GM19025 (cell line): Measurements from ENCODE around the gene FUT2.
"Not testable (repeated sequence)": the region's sequence is repeated elsewhere in the genome, so short reads cannot be mapped to it uniquely, and the experiment has no call there.

Experiments used
- ATAC-seq: cut with Tn5 transposase; IDR thresholded peaks from one replicate; pipeline ENCODE4 v1.9.1; 2021; ENCODE audit warnings: mild to moderate bottlenecking, low read depth, moderate library complexity; ENCODE audit not compliant: unreplicated experiment

Gene FUT2

GRCh38 chr19:48695743-48696352 is at the start of gene FUT2:
FUT2 (plus strand) TSS chr19:48695971; CDS start chr19:48702957, 6,986 bp downstream.
- ATAC-seq, result no peak

- ATAC-seq, result peak; percentile 82
Observed at GRCh38 chr19:48646001-48646721, 49.6 kb upstream of the FUT2 start, which contains the start of gene CA11. CA11 (minus strand) TSS chr19:48646187; CDS start chr19:48645632, 555 bp downstream.

DNA sequence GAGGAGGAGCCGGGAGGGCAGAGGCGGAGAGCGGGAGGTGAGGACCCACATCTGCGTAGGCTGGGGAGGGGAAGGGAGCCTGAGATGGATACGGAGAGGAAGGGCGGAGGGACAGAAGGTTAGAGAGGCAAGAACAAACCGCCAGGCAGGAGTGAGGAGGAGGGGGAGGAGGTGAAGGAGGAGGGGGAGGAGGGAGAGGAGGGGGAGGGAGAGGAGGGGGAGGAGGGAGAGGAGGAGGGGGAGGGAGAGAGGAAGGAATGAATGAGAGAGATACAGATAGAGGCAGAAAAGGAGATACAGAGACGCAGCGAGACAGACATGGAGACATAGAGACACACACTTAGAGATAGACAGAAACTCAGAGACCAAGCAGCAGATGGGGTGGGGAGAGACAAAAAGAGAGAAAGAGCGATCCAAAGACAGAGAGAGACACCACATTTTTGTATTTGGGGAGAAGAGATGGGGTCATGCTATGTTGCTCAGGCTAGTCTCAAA is 49.0 kb upstream of the FUT2 start:
- no peak for ATAC-seq

- ATAC-seq, result no peak
Observed at GRCh38 chr19:48648134-48648533, 47.6 kb upstream of the FUT2 start.

DNA sequence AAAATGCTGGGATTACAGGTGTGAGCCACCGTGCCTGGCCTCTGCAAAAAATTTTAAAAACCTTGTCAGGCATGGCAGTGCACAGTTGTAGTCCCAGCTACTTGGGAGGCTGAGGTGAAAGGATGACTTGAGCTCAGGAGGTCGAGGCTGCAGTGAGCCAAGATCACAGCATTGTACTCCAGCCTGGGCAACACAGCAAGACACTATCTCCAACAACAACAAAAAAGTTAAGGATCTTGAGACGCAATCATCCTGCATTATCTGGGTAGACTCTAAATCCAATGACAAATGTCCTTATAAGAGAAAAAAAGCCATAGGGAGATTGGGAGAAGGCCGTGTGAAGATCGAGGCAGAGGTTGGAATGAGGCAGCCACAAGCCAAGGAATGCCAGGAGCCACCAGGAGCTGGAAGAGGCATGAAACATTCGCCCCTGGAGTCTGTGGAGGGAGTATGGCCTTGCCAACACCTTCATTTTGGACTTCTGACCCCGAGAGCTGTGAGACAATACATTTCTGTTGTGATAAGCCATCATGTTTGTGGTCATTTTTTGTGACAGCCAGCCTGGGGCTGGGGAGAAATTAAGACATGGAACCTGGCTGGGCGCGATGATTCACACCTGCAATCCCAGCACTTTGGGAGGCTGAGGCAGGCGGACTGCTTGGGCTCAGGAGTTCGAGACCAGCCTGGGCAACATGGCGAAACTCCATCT is 44.6 kb upstream of the FUT2 start:
- ATAC-seq, result no peak

DNA sequence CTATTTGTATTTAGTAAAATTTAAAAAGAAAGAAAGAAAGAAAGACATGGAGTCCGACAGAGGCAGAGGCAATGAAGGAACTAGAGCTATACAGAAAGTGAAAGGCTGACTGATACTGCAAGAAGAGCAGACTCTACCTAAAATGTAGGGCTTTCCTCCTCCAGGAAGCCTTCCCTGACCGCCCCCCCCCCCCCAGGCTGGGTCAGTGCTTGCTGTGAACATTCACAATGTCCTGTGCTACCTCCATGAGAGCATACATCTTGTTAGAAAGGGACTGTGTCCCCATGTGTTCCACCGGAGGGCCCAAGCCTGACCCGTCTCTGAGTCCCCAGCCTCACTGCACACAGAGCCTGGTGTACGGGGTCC is 44.1 kb upstream of the FUT2 start:
- no peak for ATAC-seq

DNA sequence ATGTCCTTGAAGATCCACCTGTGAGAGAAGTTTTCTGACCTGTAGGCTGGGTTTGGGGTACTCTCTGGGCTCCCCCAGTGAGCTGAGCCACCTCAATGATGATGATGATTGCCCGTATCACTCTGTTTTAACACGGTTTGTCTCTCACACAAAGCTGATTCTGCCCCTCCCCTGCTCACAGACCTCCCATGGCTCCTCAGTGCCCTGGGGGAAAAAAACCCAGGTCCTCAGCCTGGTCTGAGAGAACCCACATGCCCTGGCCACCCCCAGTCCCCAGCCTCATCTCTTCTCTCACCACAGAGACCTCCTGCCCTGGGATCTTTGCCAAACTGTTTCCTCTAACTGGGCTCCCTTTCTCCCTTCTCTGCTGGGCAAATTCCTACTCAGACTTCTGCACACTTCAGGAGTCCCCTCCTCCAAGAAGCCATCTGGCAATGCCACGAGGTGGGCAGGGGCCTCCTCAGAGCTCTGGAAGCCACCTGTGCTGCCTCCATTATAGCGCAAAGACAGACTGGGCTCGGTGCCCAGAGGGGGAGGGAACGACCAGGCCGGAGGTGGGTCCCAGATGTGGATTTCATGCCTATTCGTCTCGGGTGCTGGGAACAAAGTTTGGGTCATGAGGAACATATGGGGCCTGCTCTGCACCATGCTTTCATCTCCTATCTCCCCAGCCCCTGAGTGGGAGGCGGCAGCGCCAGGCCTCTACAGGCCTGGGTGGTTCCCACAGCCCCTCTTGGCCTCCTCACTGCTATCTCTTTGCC is 41.3 kb upstream of the FUT2 start:
- ATAC-seq, result no peak

GRCh38 chr19:48656840-48657474 is 38.8 kb upstream of the FUT2 start:
- ATAC-seq, result no peak

DNA sequence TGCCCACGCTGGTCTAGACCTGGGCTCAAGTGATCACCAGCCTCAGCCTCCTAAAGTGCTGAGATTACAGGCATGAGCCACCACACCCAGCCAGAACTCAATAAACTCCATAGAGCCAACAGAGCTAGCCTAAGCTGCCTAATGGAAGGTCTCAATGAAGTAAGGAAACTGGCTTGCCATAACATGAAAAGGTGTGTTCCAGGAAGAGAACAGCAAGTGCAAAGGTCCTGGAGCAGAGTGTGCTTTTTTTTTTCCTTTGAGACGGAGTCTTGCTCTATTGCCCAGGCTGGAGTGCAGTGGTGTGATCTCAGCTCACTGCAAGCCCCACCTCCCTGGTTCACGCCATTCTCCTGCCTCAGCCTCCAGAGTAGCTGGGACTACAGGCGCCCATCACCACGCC is 37.9 kb upstream of the FUT2 start:
- not testable (repeated sequence) for ATAC-seq

DNA sequence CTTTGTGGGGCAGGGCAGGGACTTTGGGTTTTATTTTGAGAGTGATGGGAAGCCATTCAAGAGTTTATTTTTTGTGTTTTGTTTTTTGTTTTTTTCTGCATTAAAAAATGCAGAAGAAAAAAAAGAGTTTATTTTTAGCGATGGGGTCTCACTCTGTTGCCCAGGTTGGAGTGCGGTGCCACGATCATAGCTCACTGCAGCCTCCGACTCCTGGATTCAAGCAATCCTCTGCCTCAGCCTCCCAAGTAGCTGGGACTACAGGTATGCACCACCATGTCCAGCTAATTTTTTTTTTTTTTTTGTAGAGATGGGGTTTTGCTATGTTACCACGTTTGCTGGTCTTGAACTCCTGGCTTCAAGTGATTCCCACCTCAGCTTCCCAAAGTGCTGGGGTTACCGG is 37.3 kb upstream of the FUT2 start:
- ATAC-seq, result no peak

DNA sequence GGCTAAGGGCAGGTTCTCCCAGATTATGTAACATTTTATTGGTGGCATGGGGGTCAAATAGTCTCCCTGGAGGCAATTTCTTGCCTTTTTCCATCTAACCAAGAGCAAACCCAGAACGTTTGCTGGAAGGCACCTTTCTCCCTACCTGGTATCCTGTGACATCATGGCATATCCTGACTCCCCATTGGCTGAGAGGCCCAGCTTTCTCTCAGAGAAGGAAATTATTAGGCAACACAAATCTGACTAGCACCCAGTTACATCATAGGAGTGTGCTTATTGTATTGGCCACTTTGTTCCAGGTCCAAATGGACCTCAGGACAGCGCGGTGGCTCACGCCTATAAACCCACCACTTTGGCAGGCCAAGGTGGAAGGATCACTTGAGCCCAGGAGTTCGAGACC is 36.0 kb upstream of the FUT2 start:
- ATAC-seq, result no peak

DNA sequence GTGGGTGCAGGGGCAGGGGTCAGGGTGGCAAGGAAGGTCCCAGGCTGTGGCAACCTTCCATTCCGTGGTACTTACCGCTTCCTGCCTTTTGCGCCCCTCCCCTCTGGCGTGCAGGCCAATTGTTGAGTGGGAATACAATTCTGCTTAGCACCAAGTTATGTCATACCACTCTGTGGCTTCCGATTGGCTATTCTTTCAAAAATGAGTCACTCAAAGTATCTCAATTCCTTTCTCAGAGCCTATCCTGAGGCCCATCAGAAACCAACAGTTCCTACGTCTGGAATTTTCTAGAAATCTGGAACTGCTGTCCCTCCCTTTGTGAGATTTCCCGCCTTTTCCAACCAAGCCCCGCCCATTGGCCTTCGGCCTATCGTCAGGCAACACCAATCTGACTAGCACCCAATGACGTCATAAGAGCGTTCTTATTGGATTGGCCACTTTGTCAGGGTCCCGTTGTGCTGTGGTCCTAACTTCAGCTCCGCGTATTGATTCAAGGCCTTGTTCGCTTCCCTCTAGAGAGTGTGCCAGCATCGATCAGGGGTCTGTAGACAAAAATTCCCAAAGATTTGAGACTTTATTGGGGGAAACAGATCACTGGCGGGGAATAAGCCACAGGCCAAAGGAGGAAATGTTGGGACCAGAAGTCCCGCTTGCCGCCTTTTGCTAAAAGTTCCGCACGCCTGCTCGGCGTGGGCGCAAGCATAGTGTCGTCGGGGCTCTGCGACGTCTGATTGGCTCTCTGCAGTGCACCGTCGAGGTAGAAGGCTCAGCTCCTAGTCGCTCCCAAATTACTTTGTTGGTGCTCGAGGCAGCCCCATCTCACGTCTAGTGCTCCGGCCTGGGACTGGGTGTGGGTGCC is 34.7 kb upstream of the FUT2 start:
- peak; percentile 82 for ATAC-seq

DNA sequence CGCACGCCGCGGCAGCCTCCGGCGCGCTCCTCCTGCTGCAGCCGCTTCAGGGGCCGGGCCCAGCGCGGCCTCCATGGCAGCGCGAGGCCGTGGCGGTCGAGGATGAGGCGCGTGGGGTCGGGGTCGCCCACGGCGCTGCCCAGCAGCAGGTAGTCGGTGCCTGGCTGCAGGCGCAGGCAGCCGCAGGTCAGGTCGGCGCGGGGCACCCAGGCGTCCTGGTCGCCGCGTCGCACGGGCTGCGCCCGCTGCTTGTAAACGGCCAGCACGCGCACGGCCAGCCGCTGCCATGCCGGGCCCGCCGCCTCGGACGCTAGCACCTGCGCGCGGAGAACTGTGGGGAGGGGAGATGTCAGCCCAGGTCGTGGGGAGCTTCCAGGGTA is 34.1 kb upstream of the FUT2 start:
- no peak for ATAC-seq

DNA sequence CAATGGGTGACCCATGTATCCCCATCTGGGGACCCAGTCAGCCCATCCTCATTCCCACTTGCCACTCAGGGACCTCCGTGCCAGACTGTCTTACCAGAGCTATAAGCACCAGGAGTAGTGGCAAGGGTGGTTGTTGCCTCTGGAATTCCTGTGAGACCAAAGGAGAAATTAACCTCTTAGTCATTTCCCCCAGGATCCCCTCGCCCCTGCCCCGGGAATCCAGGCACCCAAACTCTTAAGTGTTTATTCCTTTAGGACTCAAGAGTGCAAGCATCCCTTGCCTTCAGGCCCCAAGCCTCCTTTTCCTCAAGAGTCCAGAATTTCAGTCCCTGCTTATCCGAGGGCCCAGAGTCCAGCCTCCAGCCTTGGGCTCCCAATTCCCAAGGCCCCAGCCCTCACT is 32.1 kb upstream of the FUT2 start:
- ATAC-seq, result no peak

DNA sequence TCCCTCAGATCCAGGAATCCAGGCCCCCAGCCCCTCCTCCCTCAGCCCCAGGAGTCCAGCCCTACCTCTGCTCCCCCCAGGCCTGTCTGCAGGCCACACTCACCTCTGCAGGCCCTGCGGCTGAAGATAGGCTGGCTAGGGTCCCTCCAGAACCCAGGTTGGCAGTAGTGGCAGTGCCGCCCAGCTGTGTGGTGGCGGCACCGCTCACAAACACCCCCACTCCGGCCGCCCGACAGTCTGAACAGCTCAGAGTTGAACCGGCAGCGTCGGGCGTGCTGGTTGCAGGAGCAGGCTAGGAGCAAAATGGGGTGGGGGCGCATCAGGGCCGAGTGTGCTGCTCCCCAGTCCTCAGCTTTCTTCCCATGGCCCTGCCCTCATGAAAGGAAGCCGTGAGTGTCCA is 31.3 kb upstream of the FUT2 start:
- ATAC-seq, result no peak

GRCh38 chr19:48665786-48666185 is 30.0 kb upstream of the FUT2 start:
- ATAC-seq, result no peak

- no peak for ATAC-seq
Observed at GRCh38 chr19:48668332-48668731, 27.4 kb upstream of the FUT2 start.

DNA sequence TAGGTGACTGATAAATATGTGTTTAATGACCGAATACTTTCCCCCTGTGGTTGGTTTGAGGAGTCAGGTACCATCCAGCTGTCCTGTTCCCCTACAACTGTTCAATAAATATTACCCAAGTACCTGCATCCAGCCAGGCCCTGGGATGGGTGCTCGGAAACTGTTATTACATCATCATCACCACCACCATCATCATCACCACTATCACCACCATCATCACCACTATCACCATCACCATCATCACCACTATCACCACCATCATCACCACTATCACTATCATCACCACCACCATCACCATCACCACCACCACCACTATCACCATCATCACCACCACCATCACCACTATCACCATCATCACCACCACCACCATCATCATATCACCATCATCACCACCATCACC is 27.0 kb upstream of the FUT2 start:
- no peak for ATAC-seq

- ATAC-seq, result no peak
Observed at GRCh38 chr19:48669903-48670668, 25.7 kb upstream of the FUT2 start.
